K562 (cell line): ENCODE results near the gene CSMD2. TPM values are rescaled to one million over a fixed set of nuclear protein-coding genes. Genes with fewer than 3 reads are reported as not detected.

Source experiments
- ATAC-seq: fragments of 200-7000 bp; cut with Tn5 transposase; 3 replicates; pipeline ENCODE4 v1.9.1; 2020; ENCODE audit warnings: moderate library complexity
- BruUV-seq: library from RNA; stranded (reverse); fragments of 400-500 nt; replicated peaks from 2 replicates; lab custom pipeline; 2021; lab: Mats Ljungman, UMichigan
- CTCF ChIA-PET: fragments of 300-600 bp; formaldehyde crosslinking; extraction: SDS; loops from one replicate; lab custom pipeline; 2021; ENCODE audit warnings: low intra/inter-chr PET ratio; lab: Yijun Ruan, JAX
- POLR2A ChIA-PET: fragments of 300-600, 350-650 bp; sonication (Branson Sonifier 250); formaldehyde crosslinking; extraction: SDS; loops from one replicate; lab custom pipeline; 2021; ENCODE audit warnings: antibody characterized with exemption, inconsistent platforms; lab: Yijun Ruan, JAX
- DNase-seq, 4 experiments: peaks; one replicate each; pipeline versions ENCODE4 v3.0.0 to v3.0.0-alpha.2; 2011 to 2018; ENCODE audit warnings: low spot score in 3 of 4, mixed read lengths in 3 of 4; ENCODE audit errors: extremely low read depth in 1 of 4
- FAIRE-seq: peaks from 2 replicates; lab custom pipeline; 2011; peaks lifted over from hg19 to GRCh38; lab: Jason Lieb, UNC
- H2AFZ ChIP-seq: 2 replicates; pipeline ENCODE4 v1.6.0; 2011; ENCODE audit warnings: low read depth, low read length, control low read depth, inconsistent platforms
- H3K27ac ChIP-seq: fragments of 200-600 bp; 3 replicates; pipeline ENCODE4 v1.8.0; 2011; ENCODE audit warnings: low read depth, mild to moderate bottlenecking, control low read depth, inconsistent platforms, low read length, moderate library complexity, mixed read lengths; ENCODE audit errors: extremely low read depth
- H3K27me3 ChIP-seq, 2 experiments: fragments of 300-600 bp in 1 of 2; 2 replicates in 1 of 2; 3 replicates in 1 of 2; pipeline versions ENCODE4 v1.6.0 to v1.8.0; 2011; ENCODE audit warnings: inconsistent platforms in 2 of 2, low read length in 2 of 2, mild to moderate bottlenecking in 1 of 2, mixed read lengths in 1 of 2, moderate library complexity in 1 of 2; ENCODE audit not compliant: control insufficient read depth in 2 of 2, insufficient read depth in 2 of 2
- H3K36me3 ChIP-seq: fragments of 300-600 bp; 3 replicates; pipeline ENCODE4 v1.8.0; 2011; ENCODE audit warnings: mild to moderate bottlenecking, low read length, inconsistent platforms; ENCODE audit not compliant: control insufficient read depth, insufficient read depth
- H3K4me1 ChIP-seq, 2 experiments: fragments of 200-600 bp in 1 of 2; replicated peaks in 1 of 2; 2 replicates in 1 of 2; 3 replicates in 1 of 2; pipeline versions ENCODE4 v1.5.1 to v1.8.0; 2011; ENCODE audit warnings: inconsistent platforms in 2 of 2, low read length in 2 of 2, mild to moderate bottlenecking in 1 of 2, mixed read lengths in 1 of 2, moderate library complexity in 1 of 2; ENCODE audit not compliant: control insufficient read depth in 2 of 2, insufficient read depth in 2 of 2
- H3K4me2 ChIP-seq: 2 replicates; pipeline ENCODE4 v1.6.1; 2011; ENCODE audit warnings: low read length, control low read depth, inconsistent platforms, mixed read lengths; ENCODE audit not compliant: insufficient read depth
- H3K4me3 ChIP-seq: fragments of 200-600 bp; sonication (generic), shearing (Covaris generic); 2 replicates; pipeline ENCODE4 v1.5.1; 2016; ENCODE audit warnings: control low read depth, inconsistent platforms
- H3K79me2 ChIP-seq: fragments of 200-600 bp; 3 replicates; pipeline ENCODE4 v1.8.0; 2011; ENCODE audit warnings: low read length, inconsistent platforms; ENCODE audit not compliant: control insufficient read depth, insufficient read depth
- H3K9ac ChIP-seq, 2 experiments: 2 replicates each; pipeline versions ENCODE4 v1.6.0 to v1.6.1; 2011; ENCODE audit warnings: low read depth in 2 of 2, low read length in 2 of 2, control low read depth in 1 of 2, inconsistent platforms in 1 of 2, mild to moderate bottlenecking in 1 of 2, mixed read lengths in 1 of 2; ENCODE audit not compliant: insufficient read depth in 1 of 2
- H3K9me1 ChIP-seq: one replicate; pipeline ENCODE4 v1.6.0; 2011; ENCODE audit warnings: inconsistent platforms, mild to moderate bottlenecking, low read length, moderate library complexity; ENCODE audit not compliant: control insufficient read depth, insufficient read depth
- H3K9me3 ChIP-seq: replicated peaks from 2 replicates; pipeline ENCODE4 v1.5.1; 2011; ENCODE audit warnings: low read depth, low read length, inconsistent platforms; ENCODE audit not compliant: control insufficient read depth, insufficient read depth
- H4K20me1 ChIP-seq: replicated peaks from 2 replicates; pipeline ENCODE4 v1.6.1; 2011; ENCODE audit warnings: low read length, inconsistent platforms, mixed read lengths; ENCODE audit not compliant: control insufficient read depth, insufficient read depth
- CEBPG ChIP-seq, 3 experiments: fragments of 200-800 bp in 1 of 3; sonication (Bioruptor generic) in 1 of 3; sonication (generic) in 1 of 3; formaldehyde crosslinking in 1 of 3; IDR thresholded peaks in 2 of 3; conservative IDR thresholded peaks in 1 of 3; 2 replicates each; pipeline versions ENCODE4 v1.6.1 to v1.8.0; 2016 to 2022; ENCODE audit warnings: missing compliant biosample characterization in 2 of 3, missing genetic modification characterization in 2 of 3, mild to moderate bottlenecking in 1 of 3, missing genetic modification reagents in 1 of 3
- COPS2 ChIP-seq: fragments of 450-650 bp; conservative IDR thresholded peaks from 2 replicates; pipeline ENCODE4 v1.6.1; 2016; ENCODE audit warnings: mild to moderate bottlenecking, moderate library complexity
- EP400 ChIP-seq: fragments of 450-650 bp; IDR thresholded peaks from 2 replicates; pipeline ENCODE4 v1.6.1; 2017; ENCODE audit warnings: antibody characterized with exemption, mild to moderate bottlenecking, moderate library complexity
- HNRNPH1 ChIP-seq: fragments of 200-400 bp; formaldehyde crosslinking; optimal IDR thresholded peaks from 2 replicates; pipeline ENCODE3; 2017; ENCODE audit warnings: low read depth, mild to moderate bottlenecking, low read length, moderate library complexity
- JUN ChIP-seq, 2 experiments: sonication (generic) in 1 of 2; formaldehyde crosslinking in 1 of 2; IDR thresholded peaks; 2 replicates each; pipeline versions ENCODE4 v1.6.1 to v1.8.0; 2012 to 2022; ENCODE audit warnings: borderline replicate concordance in 2 of 2, mild to moderate bottlenecking in 2 of 2, improper control_type of control experiment in 1 of 2, low read depth in 1 of 2, low read length in 1 of 2, missing genetic modification reagents in 1 of 2
- KAT7 ChIP-seq: sonication (generic); formaldehyde crosslinking; IDR thresholded peaks from 2 replicates; pipeline ENCODE4 v1.8.0; 2022; ENCODE audit warnings: missing genetic modification reagents, mild to moderate bottlenecking, borderline replicate concordance
- NR2F6 ChIP-seq: fragments of 450-650 bp; formaldehyde crosslinking; IDR thresholded peaks from 2 replicates; pipeline ENCODE4 v1.4.0; 2020; ENCODE audit warnings: mild to moderate bottlenecking
- PREB ChIP-seq: sonication (generic); formaldehyde crosslinking; IDR thresholded peaks from 2 replicates; pipeline ENCODE4 v1.8.1; 2023; ENCODE audit warnings: mild to moderate bottlenecking, missing genetic modification reagents
- RBM15 ChIP-seq: fragments of 200-400 bp; formaldehyde crosslinking; IDR thresholded peaks from 2 replicates; pipeline ENCODE4 v1.6.1; 2018; ENCODE audit warnings: mild to moderate bottlenecking, low read length, moderate library complexity; ENCODE audit not compliant: insufficient read depth
- RCOR1 ChIP-seq, 2 experiments: IDR thresholded peaks; 2 replicates each; pipeline ENCODE4 v1.6.1; 2012; ENCODE audit warnings: low read depth in 2 of 2, low read length in 2 of 2, borderline replicate concordance in 1 of 2, improper control_type of control experiment in 1 of 2
- RFX1 ChIP-seq: fragments of 450-650 bp; IDR thresholded peaks from 2 replicates; pipeline ENCODE4 v1.6.1; 2016; ENCODE audit warnings: mild to moderate bottlenecking, moderate library complexity
- ZNF212 ChIP-seq: fragments of 450-650 bp; formaldehyde crosslinking; IDR thresholded peaks from 2 replicates; pipeline ENCODE4 v1.4.0; 2020; ENCODE audit warnings: mild to moderate bottlenecking
- ZNF253 ChIP-seq: fragments of 250-450 bp; sonication (Bioruptor Pico); conservative IDR thresholded peaks from 2 replicates; pipeline ENCODE4 v1.6.1; 2021; ENCODE audit warnings: mild to moderate bottlenecking
- ZNF280A ChIP-seq: fragments of 450-650 bp; IDR thresholded peaks from 2 replicates; pipeline ENCODE4 v1.6.1; 2018; ENCODE audit warnings: mild to moderate bottlenecking, low read depth; ENCODE audit not compliant: partially characterized antibody
- WGBS: fragments of 100-300 bp; shearing (Covaris generic); methylation state at CpG from one replicate; pipeline ENCODE4 v1.1.6; 2016; ENCODE audit warnings: low coverage, mixed read lengths; ENCODE audit not compliant: insufficient coverage; ENCODE audit errors: missing lambda C conversion rate; 5-methylcytosine and 5-hydroxymethylcytosine counted together
- in situ Hi-C: fragments of 300-500 bp; cut with MboI; formaldehyde crosslinking; loops from 4 replicates; pipeline ENCODE4 v1.15.0; 2018; ENCODE audit warnings: inconsistent platforms, mixed read lengths
- intact Hi-C: fragments of 100-400 bp; cut with micrococcal nuclease; formaldehyde crosslinking; loops from 2 replicates; pipeline ENCODE4 v1.14.2; 2022
- polyA plus RNA-seq, 8 experiments: library from polyadenylated mRNA; depleted of rRNA in 4 of 8; stranded (reverse) in 5 of 8; unstranded in 3 of 8; fragments of >200 nt; fragmentation: Nextera tagmentation in 2 of 8; fragmentation: Illumina TruSeq in 1 of 8; extraction: Ambion mirVana in 2 of 8; extraction: Trizol in 1 of 8; gene quantifications; 2 replicates each; pipeline versions ENCODE4 v1.2.1 to v1.2.3, GENCODE V29; 2011 to 2014; ENCODE audit warnings: inconsistent platforms in 1 of 8, missing spikeins in 1 of 8
- total RNA-seq, 7 experiments: library from RNA; depleted of rRNA in 6 of 7; stranded (reverse); fragments of >200 nt in 6 of 7; fragmentation: Illumina TruSeq in 2 of 7; extraction: Trizol in 2 of 7; gene quantifications; 2 replicates each; pipeline versions ENCODE4 v1.2.1 to v1.2.3, GENCODE V29; 2011 to 2021; ENCODE audit warnings: low replicate concordance in 1 of 7

CSMD2 gene
- total and polyA plus RNA-seq, 9 of the 15 experiments (the other 6 are each of a cell fraction or from before 2014, with no cell fraction given), result not detected

GRCh38 chr1:33872275-33872674 is 292.8 kb downstream of the CSMD2 start:
- Histone ChIP-seq H3K36me3 (no peaks in the 10 kb centered on the region), H3K9me3 (no peaks in the 10 kb centered on the region; the same call in 1 of the 2 replicates), H3K4me2 (no peak overlapping the region), H3K4me1 (no peaks in the 10 kb centered on the region), H3K9me1 (no peaks in the 10 kb centered on the region), H4K20me1 (no peaks in the 10 kb centered on the region), H3K9ac (no peak overlapping the region), H3K27me3 (no peaks in the 10 kb centered on the region), H3K4me3 (no peak overlapping the region), H3K79me2 (no peaks in the 10 kb centered on the region), H3K27ac (no peak overlapping the region), H2AFZ (no peak overlapping the region)
- in situ Hi-C loops, result no loop called here
- ATAC-seq, result no peak
- intact Hi-C loops, result no loop called here
- no TSS peak for BruUV-seq
- no peak for TF ChIP-seq CEBPG (CRISPR knock-in tag; IDR thresholded peaks at IDR 0.05)
- no peak for TF ChIP-seq CEBPG (tag; conservative IDR thresholded peaks at IDR 0.05 in 1 of 2, IDR thresholded peaks at IDR 0.05 in 1 of 2)
- TF ChIP-seq JUN (IDR thresholded peaks at IDR 0.05; ENCODE audit: borderline replicate concordance, low read depth, low read length), result no peak
- TF ChIP-seq JUN (CRISPR knock-in tag; IDR thresholded peaks at IDR 0.05; ENCODE audit: borderline replicate concordance), result no peak
- ChIA-PET CTCF (no interaction called here), POLR2A (no interaction called here)
- DNase-seq, result no peak
- no peak for FAIRE-seq

DNA sequence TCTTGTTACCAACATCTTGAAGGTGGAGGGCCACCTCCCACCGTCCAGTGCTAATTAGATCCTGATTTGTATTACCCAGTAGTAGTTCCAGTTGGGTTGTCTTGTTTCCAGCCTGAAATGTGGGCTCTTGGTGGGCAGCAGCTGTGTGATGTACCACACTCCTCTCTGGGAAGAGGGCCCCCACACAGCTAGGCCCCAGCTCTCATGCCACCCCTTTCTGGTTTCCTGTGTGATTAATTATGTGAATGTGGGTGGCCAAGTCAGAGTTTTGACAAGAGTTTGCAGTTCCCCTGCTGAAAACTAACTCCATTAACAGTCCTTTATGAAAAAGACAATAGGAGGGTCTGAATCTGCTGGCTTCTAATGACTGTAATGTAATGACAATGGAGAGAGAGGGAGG is 297.3 kb downstream of the CSMD2 start:
- H3K4me3 ChIP-seq, result no peak overlapping the region
- H3K27ac ChIP-seq, result no peak overlapping the region
- no peaks in the 10 kb centered on the region for H3K4me1 ChIP-seq
- no peak overlapping the region for H2AFZ ChIP-seq
- no peaks in the 10 kb centered on the region for H3K9me1 ChIP-seq
- ATAC-seq (no peak), FAIRE-seq (no peak), DNase-seq (no peak)
- H3K36me3 ChIP-seq, result no peaks in the 10 kb centered on the region
- intact Hi-C loops (no loop called here), in situ Hi-C loops (no loop called here)
- CTCF ChIA-PET, result no interaction called here
- no peaks in the 10 kb centered on the region for H3K9me3 ChIP-seq
- WGBS, result 0% methylated on average over 1 of the region's 1 CpG
- no peaks in the 10 kb centered on the region for H4K20me1 ChIP-seq
- 0 out of 5 replicates have a peak, but pooled peaks cover 0 to 2% of the 10 kb centered on the region in 2 experiments for H3K27me3 ChIP-seq
- no TSS peak for BruUV-seq
- no peaks in the 10 kb centered on the region for H3K79me2 ChIP-seq
- H3K9ac ChIP-seq, result no peak overlapping the region
- no peak overlapping the region for H3K4me2 ChIP-seq
- POLR2A ChIA-PET, result no interaction called here
- TF ChIP-seq NR2F6 (CRISPR knock-in tag) (no peak), RCOR1 (IDR thresholded peaks at IDR 0.05; ENCODE audit: borderline replicate concordance in 1 of 2, low read depth in 2 of 2, low read length in 2 of 2) (no peak), PREB (CRISPR knock-in tag) (no peak), RBM15 (no peak), COPS2 (no peak), ZNF280A (no peak), EP400 (no peak), ZNF212 (CRISPR knock-in tag) (no peak), KAT7 (CRISPR knock-in tag) (no peak), ZNF253 (CRISPR knock-in tag) (no peak), RFX1 (no peak), HNRNPH1 (no peak)
